ENCODE measurements around the gene SGMS1. TPM values are rescaled to one million over a fixed set of nuclear protein-coding genes. Genes with fewer than 3 reads are reported as not detected.

SGMS1 gene
- polyA plus RNA-seq, 1 donor (not counting 4 experiments of a cell fraction or from before 2014, with no cell fraction given) = 18.3 TPM

DNA sequence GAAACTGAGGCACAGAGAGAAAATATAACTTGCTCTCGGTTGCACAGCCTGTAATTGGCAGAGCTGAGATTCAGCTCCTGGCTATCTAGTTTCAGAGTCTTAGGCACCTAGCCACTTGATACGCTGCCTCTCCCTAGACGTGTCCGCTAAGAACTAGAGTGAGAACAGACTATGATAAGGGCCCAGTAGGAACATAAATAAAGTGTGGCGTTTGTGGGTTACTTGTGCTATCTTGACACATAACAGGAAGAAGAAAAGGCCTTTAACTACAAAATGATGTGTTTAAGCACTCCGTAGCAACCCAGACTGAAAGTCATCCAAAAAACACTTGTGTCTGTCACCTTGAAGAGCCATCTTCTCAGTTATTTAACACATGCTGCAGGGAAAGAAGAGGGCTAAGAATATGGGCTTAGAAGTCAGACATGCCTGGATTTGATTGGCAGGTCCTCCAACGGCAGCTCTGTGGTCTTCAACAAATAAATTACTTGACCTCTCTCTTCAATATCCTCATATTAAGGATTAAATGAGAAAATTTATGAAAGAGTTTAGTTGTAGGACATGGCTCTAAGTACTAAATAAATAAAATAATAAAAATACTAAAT lies 96.2 kb downstream of the SGMS1 start:
- no peak overlapping the region for H3K9ac ChIP-seq (ENCODE audit: control insufficient read depth, extremely low read depth, insufficient read depth, low read length)
- dilution Hi-C loops (cut with MboI; ENCODE audit: extremely low pct_ligation_motif_present, low sequenced_read_pairs) = no loop called here
- no peaks in the 10 kb centered on the region for H3K27me3 ChIP-seq (ENCODE audit: control insufficient read depth, extremely low read depth, insufficient read depth, low read length)
- FAIRE-seq = no peak
- no peaks in the 10 kb centered on the region for H3K79me2 ChIP-seq (ENCODE audit: control insufficient read depth, insufficient read depth, low read length)
- no peak overlapping the region for H2AFZ ChIP-seq (ENCODE audit: control insufficient read depth, low read length)
- no peak for DNase-seq (ENCODE audit: low read depth, low spot score)
- TF ChIP-seq, protein P1, sequence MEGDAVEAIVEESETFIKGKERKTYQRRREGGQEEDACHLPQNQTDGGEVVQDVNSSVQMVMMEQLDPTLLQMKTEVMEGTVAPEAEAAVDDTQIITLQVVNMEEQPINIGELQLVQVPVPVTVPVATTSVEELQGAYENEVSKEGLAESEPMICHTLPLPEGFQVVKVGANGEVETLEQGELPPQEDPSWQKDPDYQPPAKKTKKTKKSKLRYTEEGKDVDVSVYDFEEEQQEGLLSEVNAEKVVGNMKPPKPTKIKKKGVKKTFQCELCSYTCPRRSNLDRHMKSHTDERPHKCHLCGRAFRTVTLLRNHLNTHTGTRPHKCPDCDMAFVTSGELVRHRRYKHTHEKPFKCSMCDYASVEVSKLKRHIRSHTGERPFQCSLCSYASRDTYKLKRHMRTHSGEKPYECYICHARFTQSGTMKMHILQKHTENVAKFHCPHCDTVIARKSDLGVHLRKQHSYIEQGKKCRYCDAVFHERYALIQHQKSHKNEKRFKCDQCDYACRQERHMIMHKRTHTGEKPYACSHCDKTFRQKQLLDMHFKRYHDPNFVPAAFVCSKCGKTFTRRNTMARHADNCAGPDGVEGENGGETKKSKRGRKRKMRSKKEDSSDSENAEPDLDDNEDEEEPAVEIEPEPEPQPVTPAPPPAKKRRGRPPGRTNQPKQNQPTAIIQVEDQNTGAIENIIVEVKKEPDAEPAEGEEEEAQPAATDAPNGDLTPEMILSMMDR (optimal IDR thresholded peaks at IDR 0.05 in 1 of 3, IDR thresholded peaks at IDR 0.05 in 1 of 3, conservative IDR thresholded peaks at IDR 0.05 in 1 of 3; ENCODE audit: extremely low read depth in 1 of 3, insufficient read depth in 2 of 3, low read length in 3 of 3) = no peak
- TF ChIP-seq EZH2 (IDR thresholded peaks at IDR 0.05; ENCODE audit: low read length) = no peak
- H3K36me3 ChIP-seq (ENCODE audit: control insufficient read depth in 2 of 2, extremely low read depth in 1 of 2, insufficient read depth in 2 of 2, low read length in 2 of 2) = peaks cover 0 to 1% of the 10 kb centered on the region in 2 experiments
- H3K9me3 ChIP-seq (ENCODE audit: control insufficient read depth, low read depth, low read length) = no peaks in the 10 kb centered on the region
- no peak overlapping the region for H3K4me2 ChIP-seq (ENCODE audit: control insufficient read depth, extremely low read depth, insufficient read depth, low read depth, low read length)
- no peak overlapping the region for H3K4me3 ChIP-seq (ENCODE audit: control insufficient read depth in 2 of 3, extremely low read depth in 1 of 3, insufficient read depth in 2 of 3, low read depth in 1 of 3, low read length in 3 of 3)
- H3K27ac ChIP-seq (ENCODE audit: control insufficient read depth, insufficient read depth, low read length) = no peak overlapping the region
- H4K20me1 ChIP-seq (ENCODE audit: control insufficient read depth, extremely low read depth, insufficient read depth, low read length) = no peaks in the 10 kb centered on the region
- no peaks in the 10 kb centered on the region for H3K4me1 ChIP-seq (ENCODE audit: control insufficient read depth, extremely low read depth, insufficient read depth, low read length)
- H3K9me1 ChIP-seq (ENCODE audit: control insufficient read depth, extremely low read depth, insufficient read depth, low read length) = no peaks in the 10 kb centered on the region

DNA sequence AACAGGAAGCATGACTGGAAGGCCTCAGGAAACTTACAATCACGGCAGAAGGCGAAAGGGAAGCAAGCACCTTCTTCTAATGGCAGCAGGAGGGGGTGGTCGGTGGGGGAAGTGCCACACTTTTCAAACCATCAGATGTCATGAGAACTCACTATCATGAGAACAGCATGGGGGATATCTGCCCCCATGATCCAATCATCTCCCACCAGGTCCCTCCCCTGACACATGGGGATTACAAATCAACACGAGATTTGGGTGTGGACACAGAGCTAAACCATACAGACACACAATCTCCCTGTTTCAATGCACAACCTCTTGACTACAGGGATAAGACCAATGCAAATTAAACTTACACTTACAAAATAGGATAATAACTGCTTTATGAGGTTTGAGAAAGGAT lies 97.6 kb downstream of the SGMS1 start:
- H3K9me1 ChIP-seq (ENCODE audit: control insufficient read depth, extremely low read depth, insufficient read depth, low read length) = no peaks in the 10 kb centered on the region
- no peak for DNase-seq (ENCODE audit: low read depth, low spot score)
- peaks cover 0 to 1% of the 10 kb centered on the region in 2 experiments for H3K36me3 ChIP-seq (ENCODE audit: control insufficient read depth in 2 of 2, extremely low read depth in 1 of 2, insufficient read depth in 2 of 2, low read length in 2 of 2)
- TF ChIP-seq, protein P1 (optimal IDR thresholded peaks at IDR 0.05 in 1 of 3, IDR thresholded peaks at IDR 0.05 in 1 of 3, conservative IDR thresholded peaks at IDR 0.05 in 1 of 3; ENCODE audit: extremely low read depth in 1 of 3, insufficient read depth in 2 of 3, low read length in 3 of 3) = no peak
- TF ChIP-seq EZH2 (IDR thresholded peaks at IDR 0.05; ENCODE audit: low read length) = no peak
- H3K9ac ChIP-seq (ENCODE audit: control insufficient read depth, extremely low read depth, insufficient read depth, low read length) = no peak overlapping the region
- FAIRE-seq = no peak
- H3K4me1 ChIP-seq (ENCODE audit: control insufficient read depth, extremely low read depth, insufficient read depth, low read length) = no peaks in the 10 kb centered on the region
- no peak overlapping the region for H3K4me3 ChIP-seq (ENCODE audit: control insufficient read depth in 2 of 3, extremely low read depth in 1 of 3, insufficient read depth in 2 of 3, low read depth in 1 of 3, low read length in 3 of 3)
- H4K20me1 ChIP-seq (ENCODE audit: control insufficient read depth, extremely low read depth, insufficient read depth, low read length) = no peaks in the 10 kb centered on the region
- H3K27ac ChIP-seq (ENCODE audit: control insufficient read depth, insufficient read depth, low read length) = no peak overlapping the region
- H3K27me3 ChIP-seq (ENCODE audit: control insufficient read depth, extremely low read depth, insufficient read depth, low read length) = no peaks in the 10 kb centered on the region
- no peaks in the 10 kb centered on the region for H3K9me3 ChIP-seq (ENCODE audit: control insufficient read depth, low read depth, low read length)
- no peak overlapping the region for H2AFZ ChIP-seq (ENCODE audit: control insufficient read depth, low read length)
- no peaks in the 10 kb centered on the region for H3K79me2 ChIP-seq (ENCODE audit: control insufficient read depth, insufficient read depth, low read length)
- H3K4me2 ChIP-seq (ENCODE audit: control insufficient read depth, extremely low read depth, insufficient read depth, low read depth, low read length) = no peak overlapping the region
- dilution Hi-C loops (cut with MboI; ENCODE audit: extremely low pct_ligation_motif_present, low sequenced_read_pairs) = no loop called here
